Thoracic aorta (tissue), 2 donors: ENCODE results near the gene CARMIL1. TPM values are rescaled to one million over a fixed set of nuclear protein-coding genes. Genes with fewer than 3 reads are reported as not detected.

Experiments used
- ATAC-seq: fragments of 150-250 bp; one replicate; pipeline ENCODE4 v1.8.0; 2017; ENCODE audit warnings: low read depth; ENCODE audit not compliant: insufficient number of reproducible peaks, low FRiP score
- DNase-seq: peaks from one replicate; pipeline ENCODE4 v3.0.0-alpha.2; 2020; ENCODE audit warnings: low spot score
- H3K27ac ChIP-seq, 2 donors: fragments of 200-600 bp; sonication (generic); 1 replicate in 1 of 2; 2 replicates in 1 of 2; pipeline ENCODE4 v1.5.1; 2016; ENCODE audit warnings: mild to moderate bottlenecking in 2 of 2, moderate library complexity in 2 of 2
- H3K27me3 ChIP-seq: fragments of 200-600 bp; sonication (generic); replicated peaks from 2 replicates; pipeline ENCODE4 v1.6.0; 2016; ENCODE audit warnings: mild to moderate bottlenecking; ENCODE audit not compliant: insufficient read depth
- H3K36me3 ChIP-seq: fragments of 200-600 bp; sonication (generic); one replicate; pipeline ENCODE4 v1.5.1; 2016
- H3K4me1 ChIP-seq, 2 donors: fragments of 200-600 bp; sonication (generic); 1 replicate in 1 of 2; 2 replicates in 1 of 2; pipeline versions ENCODE4 v1.5.1 to v1.6.0; 2016; ENCODE audit warnings: low read depth in 2 of 2, mild to moderate bottlenecking in 1 of 2; ENCODE audit not compliant: control insufficient read depth in 1 of 2
- H3K4me3 ChIP-seq: fragments of 200-600 bp; sonication (generic); 2 replicates; pipeline ENCODE4 v1.5.1; 2016; ENCODE audit warnings: mild to moderate bottlenecking
- H3K9me3 ChIP-seq: fragments of 200-600 bp; sonication (generic); 2 replicates; pipeline ENCODE4 v1.5.1; 2016
- total RNA-seq, 2 donors: library from RNA; depleted of rRNA; stranded (reverse); fragments of >200 nt; gene quantifications; one replicate each; pipeline versions ENCODE4 v1.1.0 to v1.2.3, GENCODE V29; 2016
- TF ChIP-seq, protein P1 (sequence below): fragments of 200-600 bp; sonication (generic); IDR thresholded peaks from one replicate; pipeline ENCODE4 v1.5.1; 2019; ENCODE audit warnings: antibody characterized with exemption

The CARMIL1 gene
- total RNA-seq, 2 donors from 2014 or later, result 60.4 to 63.0 TPM

- Histone ChIP-seq H3K36me3 (peaks cover 7% of the 10 kb centered on the region), H3K9me3 (no peaks in the 10 kb centered on the region), H3K27me3 (no peaks in the 10 kb centered on the region), H3K4me1 (peaks cover 5 to 17% of the 10 kb centered on the region in 2 donors), H3K27ac (no peak overlapping the region), H3K4me3 (no peak overlapping the region)
- TF ChIP-seq, protein P1, sequence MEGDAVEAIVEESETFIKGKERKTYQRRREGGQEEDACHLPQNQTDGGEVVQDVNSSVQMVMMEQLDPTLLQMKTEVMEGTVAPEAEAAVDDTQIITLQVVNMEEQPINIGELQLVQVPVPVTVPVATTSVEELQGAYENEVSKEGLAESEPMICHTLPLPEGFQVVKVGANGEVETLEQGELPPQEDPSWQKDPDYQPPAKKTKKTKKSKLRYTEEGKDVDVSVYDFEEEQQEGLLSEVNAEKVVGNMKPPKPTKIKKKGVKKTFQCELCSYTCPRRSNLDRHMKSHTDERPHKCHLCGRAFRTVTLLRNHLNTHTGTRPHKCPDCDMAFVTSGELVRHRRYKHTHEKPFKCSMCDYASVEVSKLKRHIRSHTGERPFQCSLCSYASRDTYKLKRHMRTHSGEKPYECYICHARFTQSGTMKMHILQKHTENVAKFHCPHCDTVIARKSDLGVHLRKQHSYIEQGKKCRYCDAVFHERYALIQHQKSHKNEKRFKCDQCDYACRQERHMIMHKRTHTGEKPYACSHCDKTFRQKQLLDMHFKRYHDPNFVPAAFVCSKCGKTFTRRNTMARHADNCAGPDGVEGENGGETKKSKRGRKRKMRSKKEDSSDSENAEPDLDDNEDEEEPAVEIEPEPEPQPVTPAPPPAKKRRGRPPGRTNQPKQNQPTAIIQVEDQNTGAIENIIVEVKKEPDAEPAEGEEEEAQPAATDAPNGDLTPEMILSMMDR, result no peak
- no peak for ATAC-seq
- DNase-seq, result no peak
Observed at GRCh38 chr6:25615471-25615870, 336.3 kb downstream of the CARMIL1 start.

GRCh38 chr6:25617997-25618396 is 338.8 kb downstream of the CARMIL1 start:
- ATAC-seq (no peak), DNase-seq (no peak)
- Histone ChIP-seq H3K27ac (no peak overlapping the region), H3K4me3 (no peak overlapping the region), H3K9me3 (no peaks in the 10 kb centered on the region), H3K36me3 (peaks cover 11% of the 10 kb centered on the region), H3K27me3 (no peaks in the 10 kb centered on the region), H3K4me1 (peaks cover 5 to 13% of the 10 kb centered on the region in 2 donors)
- TF ChIP-seq, protein P1, result no peak

DNA sequence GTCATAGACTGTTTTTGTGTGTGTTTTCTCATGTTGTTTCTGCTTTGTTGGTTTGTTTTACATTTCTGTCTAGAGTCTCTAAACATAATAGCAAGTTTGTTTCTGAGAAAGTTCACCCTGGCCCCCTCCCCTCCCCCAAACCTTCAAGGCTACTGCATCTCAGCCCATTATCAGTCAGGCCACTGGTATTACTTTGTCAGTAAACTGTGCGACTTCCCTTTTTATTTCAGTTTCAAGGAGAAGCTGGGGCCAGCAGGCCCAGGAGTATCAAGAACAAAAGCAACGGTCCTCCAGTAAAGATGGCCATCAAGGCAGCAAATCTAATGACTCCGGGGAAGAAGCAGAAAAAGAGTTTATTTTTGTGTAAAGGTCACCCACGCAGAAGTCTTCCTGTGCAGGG is 340.0 kb downstream of the CARMIL1 start:
- DNase-seq (no peak), ATAC-seq (no peak)
- Histone ChIP-seq H3K9me3 (no peaks in the 10 kb centered on the region), H3K4me1 (peaks cover 5 to 13% of the 10 kb centered on the region in 2 donors), H3K27ac (no peak overlapping the region), H3K36me3 (peaks cover 11% of the 10 kb centered on the region), H3K27me3 (no peaks in the 10 kb centered on the region), H3K4me3 (no peak overlapping the region)
- TF ChIP-seq, protein P1, result no peak

DNA sequence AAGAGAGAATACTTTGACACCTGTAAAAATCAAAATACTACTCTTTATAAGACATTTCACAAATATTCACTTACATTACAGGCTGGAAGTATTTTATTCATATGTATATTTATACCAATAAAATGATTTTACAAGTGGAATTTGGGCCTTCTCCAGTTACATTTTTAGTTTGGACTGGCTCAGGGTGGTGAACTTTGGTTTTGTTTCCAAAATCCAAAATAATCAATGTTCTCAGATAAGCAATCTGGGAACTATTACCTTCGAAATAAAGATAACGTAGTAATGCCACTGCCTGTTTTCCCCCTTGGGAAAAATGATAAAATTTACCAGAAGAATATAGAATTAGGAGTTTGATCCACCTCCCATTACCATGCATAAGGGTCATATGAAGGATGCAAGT is 341.2 kb downstream of the CARMIL1 start:
- TF ChIP-seq, protein P1, result no peak
- H3K9me3 ChIP-seq, result no peaks in the 10 kb centered on the region
- peaks cover 11% of the 10 kb centered on the region for H3K36me3 ChIP-seq
- H3K4me3 ChIP-seq, result no peak overlapping the region
- no peak overlapping the region for H3K27ac ChIP-seq
- DNase-seq (no peak), ATAC-seq (no peak)
- peaks cover 3 to 6% of the 10 kb centered on the region in 2 donors for H3K4me1 ChIP-seq
- no peaks in the 10 kb centered on the region for H3K27me3 ChIP-seq

DNA sequence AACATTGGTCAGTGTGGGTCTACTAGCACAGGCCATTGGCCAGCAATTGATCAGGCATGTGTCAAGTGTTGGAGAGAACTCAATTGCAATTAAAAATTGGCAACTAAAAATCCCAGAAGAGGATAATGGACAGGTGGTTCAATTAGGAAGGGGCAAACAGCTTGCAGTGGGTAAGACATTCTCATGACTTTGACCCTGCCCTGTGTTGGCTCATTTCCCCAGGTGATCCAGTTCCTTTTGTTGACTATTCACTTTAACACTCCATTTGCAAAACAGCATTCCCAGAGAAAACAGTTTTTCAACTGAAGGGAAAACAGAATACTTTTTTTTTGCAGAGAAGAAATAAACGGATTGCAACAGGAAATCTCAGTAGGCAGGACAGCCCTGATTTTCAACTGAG is 343.9 kb downstream of the CARMIL1 start:
- H3K4me1 ChIP-seq, result no peaks in the 10 kb centered on the region
- DNase-seq, result no peak
- TF ChIP-seq, protein P1, result no peak
- no peaks in the 10 kb centered on the region for H3K9me3 ChIP-seq
- no peak for ATAC-seq
- H3K27ac ChIP-seq, result no peak overlapping the region
- H3K27me3 ChIP-seq, result no peaks in the 10 kb centered on the region
- no peak overlapping the region for H3K4me3 ChIP-seq
- H3K36me3 ChIP-seq, result peaks cover 11% of the 10 kb centered on the region
